GM12891 (cell line): Measurements from ENCODE around the gene NME1.
"Not testable (repeated sequence)": the region's sequence is repeated elsewhere in the genome, so short reads cannot be mapped to it uniquely, and the experiment has no call there.

ENCODE experiments used
- DNase-seq: peaks from one replicate; pipeline ENCODE4 v3.0.0; 2011; ENCODE audit warnings: low spot score; ENCODE audit not compliant: insufficient read length
- FAIRE-seq: peaks from 2 replicates; lab custom pipeline; 2011; peaks lifted over from hg19 to GRCh38; lab: Jason Lieb, UNC
- PAX5 ChIP-seq: IDR thresholded peaks from 2 replicates; pipeline ENCODE4 v1.6.1; 2011; ENCODE audit warnings: low read length, moderate library complexity, mild to moderate bottlenecking; ENCODE audit not compliant: insufficient read depth, severe bottlenecking
- POLR2A ChIP-seq: IDR thresholded peaks from 2 replicates; pipeline ENCODE4 v1.6.1; 2011; ENCODE audit warnings: low read depth, low read length, control low read depth
- POLR2AphosphoS5 ChIP-seq: IDR thresholded peaks from 2 replicates; pipeline ENCODE4 v1.6.1; 2011; ENCODE audit warnings: low read depth, low read length, control low read depth
- POU2F2 ChIP-seq: IDR thresholded peaks from 2 replicates; pipeline ENCODE4 v1.6.1; 2011; ENCODE audit warnings: low read depth, mild to moderate bottlenecking, control low read depth, low read length, moderate library complexity
- SPI1 ChIP-seq: IDR thresholded peaks from 2 replicates; pipeline ENCODE4 v1.6.1; 2011; ENCODE audit warnings: low read depth, low read length, control low read depth
- TAF1 ChIP-seq: IDR thresholded peaks from 2 replicates; pipeline ENCODE4 v1.6.1; 2011; ENCODE audit warnings: low read depth, low read length, control low read depth

NME1 gene

GRCh38 chr17:51165680-51166197 is 12.4 kb downstream of the NME1 start:
- peak; percentile 79 for FAIRE-seq
- TF ChIP-seq POLR2AphosphoS5 (0 out of 2 replicates have a peak, but pooled peaks have one; percentile 45), TAF1 (no peak)
- peak; percentile 42 for DNase-seq

DNA sequence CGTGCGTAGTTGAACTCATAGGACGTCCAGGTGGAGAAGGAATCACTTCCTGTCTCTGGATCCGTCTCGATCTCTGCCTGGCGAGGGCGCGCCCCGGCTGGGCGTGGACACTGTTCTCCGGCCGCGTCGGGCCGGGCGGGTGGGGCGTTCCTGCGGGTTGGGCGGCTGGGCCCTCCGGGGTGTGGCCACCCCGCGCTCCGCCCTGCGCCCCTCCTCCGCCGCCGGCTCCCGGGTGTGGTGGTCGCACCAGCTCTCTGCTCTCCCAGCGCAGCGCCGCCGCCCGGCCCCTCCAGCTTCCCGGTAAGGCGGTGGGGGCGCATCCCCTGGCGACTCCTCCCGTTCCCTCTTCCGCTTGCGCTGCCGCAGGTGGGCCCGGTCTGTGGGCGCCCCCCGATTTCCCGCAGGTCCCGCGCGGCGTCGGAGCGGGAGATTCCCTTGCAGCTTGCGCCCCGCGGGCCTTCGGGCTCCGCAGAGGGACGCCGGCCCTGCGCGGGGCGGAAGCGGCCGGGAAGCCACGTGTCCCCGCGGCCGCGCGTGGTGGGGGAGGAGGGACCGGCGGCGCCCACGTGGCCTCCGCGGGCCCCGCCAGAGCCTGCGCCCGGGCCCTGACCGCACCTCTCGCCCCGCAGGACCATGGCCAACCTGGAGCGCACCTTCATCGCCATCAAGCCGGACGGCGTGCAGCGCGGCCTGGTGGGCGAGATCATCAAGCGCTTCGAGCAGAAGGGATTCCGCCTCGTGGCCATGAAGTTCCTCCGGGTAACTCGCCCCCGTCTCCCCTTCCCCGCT is 13.0 kb downstream of the NME1 start, which contains the start of gene NME2:
NME2 (plus strand) TSS at position 214 of the 789 bp plus-strand sequence; CDS start at position 634, 420 bp downstream.
- DNase-seq (peak; percentile 86), FAIRE-seq (peak; percentile 83)
- TF ChIP-seq POLR2AphosphoS5 (peak; percentile 49), SPI1 (peak; percentile 58), PAX5 (no peak), POLR2A (peak; percentile 68)

DNA sequence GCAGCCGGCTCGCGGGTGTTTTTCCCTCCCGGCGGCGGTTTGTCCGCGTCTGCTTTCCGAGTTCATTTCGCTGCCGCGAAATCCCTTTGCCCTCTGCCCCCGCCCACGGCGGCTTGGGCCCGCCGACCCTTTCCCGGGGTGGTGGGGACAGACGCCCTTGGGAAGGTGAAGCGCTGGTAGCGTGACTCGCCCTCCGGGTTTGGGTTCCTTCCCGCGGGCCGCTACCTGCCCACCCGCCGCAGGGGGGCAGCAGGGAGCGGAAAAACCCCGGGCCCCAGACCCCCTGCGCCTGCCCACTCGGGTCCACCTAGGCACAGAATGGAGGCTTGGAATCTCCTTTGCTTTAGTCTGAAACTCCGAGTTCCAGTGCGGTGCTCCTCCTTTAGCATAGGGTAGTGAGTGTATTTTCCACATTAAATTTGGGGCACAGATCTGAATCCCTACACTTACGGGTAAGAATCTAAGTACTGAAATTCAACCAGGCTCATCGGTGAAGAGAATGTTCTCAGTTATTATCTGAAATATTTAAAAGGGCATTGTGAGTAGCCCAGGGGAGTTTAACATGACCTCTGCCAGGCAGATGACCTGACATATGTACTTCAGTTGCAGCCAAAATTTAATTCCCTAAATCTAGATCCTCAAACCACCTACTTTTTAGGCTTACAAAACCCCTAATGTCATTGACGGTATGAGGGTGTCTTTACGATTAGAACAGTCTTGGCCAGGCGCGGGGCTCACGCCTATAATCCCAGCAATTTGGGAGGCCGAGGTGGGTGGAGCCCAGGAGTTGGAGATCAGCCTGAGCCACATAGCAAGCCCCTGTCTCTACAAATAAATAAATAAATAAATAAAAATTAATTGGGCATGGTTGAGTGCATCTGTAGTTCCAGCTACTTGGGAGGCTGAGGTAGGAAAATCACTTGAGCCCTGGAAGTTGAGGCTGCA is 13.9 kb downstream of the NME1 start:
- DNase-seq (peak; percentile 81), FAIRE-seq (peak; percentile 72)
- TF ChIP-seq TAF1 (no peak), PAX5 (no peak), SPI1 (no peak), POLR2A (no peak), POLR2AphosphoS5 (no peak), POU2F2 (no peak)

DNA sequence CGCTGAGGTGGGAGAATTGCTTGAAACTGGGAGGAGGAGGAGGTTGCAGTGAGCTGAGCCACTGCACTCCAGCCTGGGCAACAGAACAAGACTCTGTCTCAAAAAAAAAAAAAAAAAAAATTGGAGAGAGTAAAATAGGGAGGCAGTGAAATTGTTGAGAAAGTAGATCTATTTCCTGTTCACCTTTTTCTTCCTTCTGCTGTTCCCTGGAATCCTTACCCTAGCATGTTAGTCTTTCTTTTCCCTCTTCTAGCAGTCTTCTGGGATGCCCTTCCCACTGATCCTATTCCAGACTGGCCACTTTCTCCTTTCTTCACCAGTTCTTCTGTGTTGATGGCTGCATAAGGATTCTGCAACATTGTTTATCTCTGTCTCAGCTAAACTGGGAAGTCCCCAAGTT is 16.0 kb downstream of the NME1 start:
- DNase-seq (no peak), FAIRE-seq (no peak)
- TF ChIP-seq SPI1 = no peak
- no peak for TF ChIP-seq POLR2AphosphoS5
- no peak for TF ChIP-seq TAF1
- TF ChIP-seq PAX5 = no peak
- TF ChIP-seq POLR2A = no peak
- no peak for TF ChIP-seq POU2F2

- TF ChIP-seq SPI1 = no peak
- TF ChIP-seq POLR2A = no peak
- no peak for TF ChIP-seq POU2F2
- TF ChIP-seq POLR2AphosphoS5 = no peak
- no peak for TF ChIP-seq PAX5
- TF ChIP-seq TAF1 = no peak
- FAIRE-seq = no peak
- DNase-seq = no peak
Observed at GRCh38 chr17:51170736-51171135, 17.4 kb downstream of the NME1 start.

- not testable (repeated sequence) for FAIRE-seq, DNase-seq
Observed at GRCh38 chr17:51172030-51172429, 18.7 kb downstream of the NME1 start.

GRCh38 chr17:51180486-51180885 is 27.1 kb downstream of the NME1 start:
- DNase-seq (no peak), FAIRE-seq (no peak)
- no peak for TF ChIP-seq POLR2A

- DNase-seq = no peak
- TF ChIP-seq POLR2AphosphoS5 (no peak), TAF1 (no peak), SPI1 (no peak), POU2F2 (no peak), PAX5 (no peak), POLR2A (no peak)
- FAIRE-seq = no peak
Observed at GRCh38 chr17:51184124-51184523, 30.8 kb downstream of the NME1 start.

DNA sequence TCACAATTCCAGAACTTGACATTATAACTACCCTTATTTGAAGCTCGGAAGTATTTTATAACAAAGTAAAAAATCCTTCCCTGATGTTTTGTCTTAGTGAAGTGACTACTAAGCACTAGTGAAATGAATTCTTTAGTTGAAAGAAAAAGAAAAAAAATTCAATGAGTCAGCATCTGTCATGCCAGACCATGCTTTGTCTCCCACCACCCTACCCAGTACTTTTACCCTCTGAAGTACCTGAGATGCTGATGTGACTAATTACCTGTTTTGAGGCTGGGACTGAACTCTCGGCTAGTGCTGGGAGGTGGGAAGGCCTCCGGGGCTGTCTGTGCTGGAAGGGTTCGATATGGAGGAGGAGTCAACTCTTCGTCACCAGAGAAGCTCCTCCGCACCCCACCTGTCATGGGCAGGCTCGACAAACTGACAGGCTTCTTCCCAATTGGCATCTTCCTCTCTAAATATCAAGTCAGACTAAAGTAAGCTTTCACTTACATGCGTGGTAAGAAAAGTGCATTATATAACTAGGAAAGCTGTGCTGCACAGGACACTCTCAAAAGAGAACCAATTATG is 32.5 kb downstream of the NME1 start:
- no peak for DNase-seq
- TF ChIP-seq SPI1 = no peak
- no peak for TF ChIP-seq TAF1
- no peak for TF ChIP-seq POLR2AphosphoS5
- no peak for TF ChIP-seq POLR2A
- no peak for TF ChIP-seq POU2F2
- no peak for TF ChIP-seq PAX5
- peak; percentile 13 for FAIRE-seq

GRCh38 chr17:51188271-51188833 is 35.0 kb downstream of the NME1 start:
- FAIRE-seq = peak; percentile 41
- DNase-seq = no peak
- TF ChIP-seq SPI1 = no peak
